Measurements from ENCODE around the gene DENND1A. TPM values are rescaled to one million over a fixed set of nuclear protein-coding genes. Genes with fewer than 3 reads are reported as not detected.

The DENND1A gene
- total RNA-seq, 2 experiments from 2014 or later: 21.9 to 23.3 TPM

DNA sequence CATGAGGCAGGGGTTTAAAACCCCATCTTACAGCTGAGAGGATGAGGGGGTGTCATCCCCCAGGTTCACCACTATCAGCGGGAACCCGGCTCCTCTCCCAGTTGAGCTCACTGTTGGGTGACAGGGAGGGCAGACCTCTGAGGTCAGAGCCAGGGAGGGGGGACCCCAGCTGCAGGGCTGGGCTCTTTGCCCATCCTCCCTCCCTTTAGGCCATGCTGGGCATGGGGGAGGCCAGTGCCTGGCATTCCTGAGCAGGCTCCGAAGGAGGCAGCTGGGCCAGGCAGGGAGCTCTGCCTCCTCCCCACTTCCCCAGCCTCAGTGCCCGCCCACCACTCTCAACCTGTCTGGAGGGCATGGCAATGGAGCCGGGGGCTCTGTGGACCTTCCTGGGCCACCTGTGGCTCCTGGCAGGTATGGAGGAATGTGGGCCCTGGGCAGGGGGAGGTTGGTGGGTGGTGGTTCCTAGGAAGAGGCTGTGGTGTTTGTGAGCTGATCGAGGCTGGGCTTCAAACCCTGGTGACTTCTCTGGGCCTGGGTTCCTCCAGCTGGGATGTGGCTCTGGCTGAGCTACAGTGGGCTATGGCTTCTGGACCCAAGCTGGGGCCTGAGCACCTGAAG, 561.3 kb downstream of the DENND1A start:
- Mint-ChIP-seq H3K4me1 (ENCODE audit: low read depth) (no peaks in the 10 kb centered on the region), H3K36me3 (ENCODE audit: low read depth) (no peaks in the 10 kb centered on the region), H3K9me3 (no peaks in the 10 kb centered on the region), H3K27me3 (peaks cover 34% of the 10 kb centered on the region), H3K27ac (no peak overlapping the region), H3K4me3 (no peak overlapping the region)
- ChIA-PET CTCF (interaction anchor here (1.3 kb wide), 1 partner anchor 19 kb away, joined by 5 read pairs; no protein-coding TSS in a partner anchor), POLR2A (interaction anchor here (0.9 kb wide), 1 partner anchor 14 kb away, joined by 3 read pairs; no protein-coding TSS in a partner anchor)
- TF ChIP-seq, protein P1, sequence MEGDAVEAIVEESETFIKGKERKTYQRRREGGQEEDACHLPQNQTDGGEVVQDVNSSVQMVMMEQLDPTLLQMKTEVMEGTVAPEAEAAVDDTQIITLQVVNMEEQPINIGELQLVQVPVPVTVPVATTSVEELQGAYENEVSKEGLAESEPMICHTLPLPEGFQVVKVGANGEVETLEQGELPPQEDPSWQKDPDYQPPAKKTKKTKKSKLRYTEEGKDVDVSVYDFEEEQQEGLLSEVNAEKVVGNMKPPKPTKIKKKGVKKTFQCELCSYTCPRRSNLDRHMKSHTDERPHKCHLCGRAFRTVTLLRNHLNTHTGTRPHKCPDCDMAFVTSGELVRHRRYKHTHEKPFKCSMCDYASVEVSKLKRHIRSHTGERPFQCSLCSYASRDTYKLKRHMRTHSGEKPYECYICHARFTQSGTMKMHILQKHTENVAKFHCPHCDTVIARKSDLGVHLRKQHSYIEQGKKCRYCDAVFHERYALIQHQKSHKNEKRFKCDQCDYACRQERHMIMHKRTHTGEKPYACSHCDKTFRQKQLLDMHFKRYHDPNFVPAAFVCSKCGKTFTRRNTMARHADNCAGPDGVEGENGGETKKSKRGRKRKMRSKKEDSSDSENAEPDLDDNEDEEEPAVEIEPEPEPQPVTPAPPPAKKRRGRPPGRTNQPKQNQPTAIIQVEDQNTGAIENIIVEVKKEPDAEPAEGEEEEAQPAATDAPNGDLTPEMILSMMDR (IDR thresholded peaks at IDR 0.05): no peak
- intact Hi-C loops (cut with micrococcal nuclease): no loop called here
- ATAC-seq (no peak), DNase-seq (no peak)

DNA sequence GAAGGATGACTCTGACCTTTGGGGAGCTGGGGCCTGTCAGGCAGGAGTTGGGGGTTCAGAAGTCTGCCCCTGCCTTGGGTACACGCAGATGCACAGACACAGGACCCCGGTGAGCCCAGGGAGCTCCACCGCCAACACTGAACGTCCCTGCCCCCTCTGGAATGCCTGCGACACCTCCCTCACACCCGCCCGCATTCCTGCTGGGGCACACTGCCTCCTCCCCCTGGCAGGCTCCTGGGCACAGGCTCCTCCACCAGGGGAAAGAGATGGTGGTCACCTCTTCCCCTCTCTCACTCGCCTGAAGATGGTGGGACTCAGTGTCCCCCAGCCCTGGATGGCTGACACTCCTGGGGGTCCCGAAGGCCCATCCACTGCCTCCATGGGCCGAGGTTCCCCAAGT, 561.9 kb downstream of the DENND1A start:
- CTCF ChIA-PET: interaction anchor here (1.3 kb wide), 1 partner anchor 18 kb away, joined by 5 read pairs; no protein-coding TSS in a partner anchor
- Mint-ChIP-seq H3K4me3 (no peak overlapping the region), H3K27me3 (peaks cover 34% of the 10 kb centered on the region), H3K9me3 (no peaks in the 10 kb centered on the region), H3K4me1 (ENCODE audit: low read depth) (no peaks in the 10 kb centered on the region), H3K27ac (no peak overlapping the region), H3K36me3 (ENCODE audit: low read depth) (no peaks in the 10 kb centered on the region)
- ATAC-seq (no peak), DNase-seq (no peak)
- TF ChIP-seq, protein P1 (IDR thresholded peaks at IDR 0.05): no peak
- POLR2A ChIA-PET: no interaction called here
- intact Hi-C loops (cut with micrococcal nuclease): no loop called here

DNA sequence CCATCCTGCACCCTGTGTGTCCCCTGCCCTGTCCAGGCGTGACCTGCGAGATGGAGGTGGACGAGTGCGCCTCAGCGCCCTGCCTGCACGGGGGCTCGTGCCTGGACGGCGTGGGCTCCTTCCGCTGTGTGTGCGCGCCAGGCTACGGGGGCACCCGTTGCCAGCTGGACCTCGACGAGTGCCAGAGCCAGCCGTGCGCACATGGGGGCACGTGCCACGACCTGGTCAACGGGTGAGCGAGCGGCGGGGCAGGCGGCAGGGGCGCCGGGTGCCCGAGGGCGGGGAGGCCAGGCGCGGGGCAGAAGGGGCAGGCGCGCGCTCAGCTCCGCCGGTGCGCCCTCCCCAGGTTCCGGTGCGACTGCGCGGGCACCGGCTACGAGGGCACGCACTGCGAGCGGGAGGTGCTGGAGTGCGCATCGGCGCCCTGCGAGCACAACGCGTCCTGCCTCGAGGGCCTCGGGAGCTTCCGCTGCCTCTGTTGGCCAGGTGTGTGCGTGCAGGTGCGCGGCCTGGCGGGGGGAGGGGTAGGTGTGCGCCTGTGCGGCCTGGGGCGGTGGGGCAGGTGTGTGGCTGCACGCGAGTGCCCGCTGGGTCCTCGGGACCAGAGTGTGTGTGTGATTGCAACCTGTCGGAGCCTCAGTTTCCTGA, 563.9 kb downstream of the DENND1A start:
- no peak for ATAC-seq
- ChIA-PET CTCF (interaction anchor here (1.0 to 1.5 kb wide), 2 partner anchors 20 to 22 kb away, joined by 3 to 4 read pairs; no protein-coding TSS in a partner anchor), POLR2A (no interaction called here)
- peaks cover 17% of the 10 kb centered on the region for H3K27me3 Mint-ChIP-seq
- H3K36me3 Mint-ChIP-seq (ENCODE audit: low read depth): no peaks in the 10 kb centered on the region
- intact Hi-C loops (cut with micrococcal nuclease): no loop called here
- TF ChIP-seq, protein P1 (IDR thresholded peaks at IDR 0.05): no peak
- no peak overlapping the region for H3K27ac Mint-ChIP-seq
- H3K4me3 Mint-ChIP-seq: no peak overlapping the region
- H3K4me1 Mint-ChIP-seq (ENCODE audit: low read depth): no peaks in the 10 kb centered on the region
- no peak for DNase-seq
- H3K9me3 Mint-ChIP-seq: no peaks in the 10 kb centered on the region

DNA sequence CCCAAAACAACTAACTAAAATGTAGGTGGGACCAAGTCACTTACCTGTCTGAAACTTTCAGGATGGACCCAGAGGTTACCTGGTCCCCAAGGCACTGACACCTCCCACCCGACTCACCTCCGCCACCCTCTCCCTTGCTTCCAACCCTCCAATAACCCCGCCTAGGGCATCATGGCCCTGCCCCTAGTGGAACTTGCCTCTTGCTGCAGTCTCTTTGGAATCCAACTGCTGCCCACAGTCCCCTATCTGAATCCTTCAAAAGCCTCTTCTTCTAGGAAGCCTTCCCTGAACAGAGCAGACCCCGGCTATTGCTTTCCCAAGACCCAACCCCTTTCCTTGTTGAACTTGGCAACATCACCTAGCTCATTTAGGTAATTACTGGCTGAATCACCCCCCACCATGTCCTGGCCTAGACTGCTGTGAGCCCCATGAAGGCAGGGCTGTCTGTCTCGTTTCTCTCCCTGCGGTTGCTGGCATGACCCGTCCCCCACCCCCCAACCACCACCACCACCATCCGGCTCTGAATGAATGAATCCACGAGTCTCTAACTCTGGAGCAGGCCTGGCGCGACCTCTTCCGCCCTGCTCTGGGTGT, 564.5 kb downstream of the DENND1A start:
- Mint-ChIP-seq H3K36me3 (ENCODE audit: low read depth) (no peaks in the 10 kb centered on the region), H3K27me3 (peaks cover 14% of the 10 kb centered on the region), H3K9me3 (no peaks in the 10 kb centered on the region), H3K4me3 (no peak overlapping the region), H3K4me1 (ENCODE audit: low read depth) (no peaks in the 10 kb centered on the region), H3K27ac (no peak overlapping the region)
- no peak for DNase-seq
- CTCF ChIA-PET: interaction anchor here (1.5 kb wide), 1 partner anchor 23 kb away, joined by 4 read pairs; no protein-coding TSS in a partner anchor
- POLR2A ChIA-PET: no interaction called here
- intact Hi-C loops (cut with micrococcal nuclease): no loop called here
- ATAC-seq: peak; percentile 39
- TF ChIP-seq, protein P1 (IDR thresholded peaks at IDR 0.05): no peak

Data from activated CD8-positive, alpha-beta T cell treated with anti-CD3 and anti-CD28 coated beads for 36 hours (primary cell).